ENCODE measurements around the gene ZFP64.

DNA sequence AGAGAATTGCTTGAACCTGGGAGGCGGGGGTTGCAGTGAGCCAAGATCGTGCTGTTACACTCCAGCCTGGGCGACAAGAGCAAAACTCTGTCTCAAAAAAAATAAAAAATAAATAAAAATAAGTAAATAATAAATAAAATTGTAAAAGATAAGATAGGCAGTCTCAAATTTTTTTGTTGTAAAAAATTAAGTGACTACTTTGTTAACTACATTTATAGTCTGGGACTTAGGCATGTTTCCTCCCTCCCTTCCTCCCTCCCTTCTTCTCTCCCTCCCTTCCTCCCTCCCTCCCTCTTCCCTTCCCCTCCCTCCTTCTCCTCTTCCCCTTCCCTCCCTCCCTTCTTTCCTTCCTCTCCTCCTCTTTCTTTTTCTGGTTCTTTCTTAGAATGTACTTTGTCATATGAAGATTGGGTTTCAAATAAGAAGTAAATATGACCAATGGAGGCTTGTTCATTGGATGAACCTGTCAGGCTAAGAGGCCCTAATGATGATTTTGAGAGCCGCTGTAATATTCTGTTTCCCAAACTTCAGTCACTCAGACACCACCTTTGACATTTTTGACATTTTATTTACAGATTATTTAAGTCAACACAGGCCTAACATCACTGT is 24.2 kb downstream of the ZFP64 start:
- TF ChIP-seq, protein P1, sequence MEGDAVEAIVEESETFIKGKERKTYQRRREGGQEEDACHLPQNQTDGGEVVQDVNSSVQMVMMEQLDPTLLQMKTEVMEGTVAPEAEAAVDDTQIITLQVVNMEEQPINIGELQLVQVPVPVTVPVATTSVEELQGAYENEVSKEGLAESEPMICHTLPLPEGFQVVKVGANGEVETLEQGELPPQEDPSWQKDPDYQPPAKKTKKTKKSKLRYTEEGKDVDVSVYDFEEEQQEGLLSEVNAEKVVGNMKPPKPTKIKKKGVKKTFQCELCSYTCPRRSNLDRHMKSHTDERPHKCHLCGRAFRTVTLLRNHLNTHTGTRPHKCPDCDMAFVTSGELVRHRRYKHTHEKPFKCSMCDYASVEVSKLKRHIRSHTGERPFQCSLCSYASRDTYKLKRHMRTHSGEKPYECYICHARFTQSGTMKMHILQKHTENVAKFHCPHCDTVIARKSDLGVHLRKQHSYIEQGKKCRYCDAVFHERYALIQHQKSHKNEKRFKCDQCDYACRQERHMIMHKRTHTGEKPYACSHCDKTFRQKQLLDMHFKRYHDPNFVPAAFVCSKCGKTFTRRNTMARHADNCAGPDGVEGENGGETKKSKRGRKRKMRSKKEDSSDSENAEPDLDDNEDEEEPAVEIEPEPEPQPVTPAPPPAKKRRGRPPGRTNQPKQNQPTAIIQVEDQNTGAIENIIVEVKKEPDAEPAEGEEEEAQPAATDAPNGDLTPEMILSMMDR (IDR thresholded peaks at IDR 0.05): no peak
- TF ChIP-seq EZH2phosphoT487 (IDR thresholded peaks at IDR 0.05): no peak

Measured in neural progenitor cell (in vitro differentiated cells).